GM23248 (cell line): Measurements from ENCODE around the gene MAPK4.

Experiments
- EZH2 ChIP-seq: fragments of 200-600 bp; sonication (generic); IDR thresholded peaks from 2 replicates; pipeline ENCODE4 v1.6.1; 2018; ENCODE audit warnings: antibody characterized with exemption, mild to moderate bottlenecking; ENCODE audit not compliant: insufficient read depth, poor library complexity, severe bottlenecking
- EZH2phosphoT487 ChIP-seq: fragments of 200-600 bp; sonication (generic); IDR thresholded peaks from 2 replicates; pipeline ENCODE4 v1.6.1; 2018; ENCODE audit warnings: antibody characterized with exemption, moderate library complexity, mild to moderate bottlenecking, low read depth; ENCODE audit not compliant: insufficient read depth

- no peak for TF ChIP-seq EZH2phosphoT487
- TF ChIP-seq EZH2: no peak
These were observed 96.5 kb downstream of the MAPK4 start for GRCh38 chr18:50656396-50656795.
